Activated naive CD8-positive, alpha-beta T cell treated with anti-CD3 and anti-CD28 coated beads, Interleukin-2, amount 10 ng/mL, durations not matched to agents 7 days and 5 days (primary cell): ENCODE data around the gene LRRC17. TPM values are rescaled to one million over a fixed set of nuclear protein-coding genes. Genes with fewer than 3 reads are reported as not detected.
"Not testable (repeated sequence)": the region's sequence is repeated elsewhere in the genome, so short reads cannot be mapped to it uniquely, and the experiment has no call there.

Experiments used
- ATAC-seq: fragments of 150-1000 bp; cut with Tn5 transposase; one replicate; pipeline ENCODE4 v1.10.0; 2021; ENCODE audit warnings: low read depth, moderate library complexity
- POLR2A ChIA-PET: fragments of 350-600 bp; sonication (Branson Sonifier 250); formaldehyde crosslinking; loops from one replicate; lab custom pipeline; 2021; ENCODE audit warnings: antibody characterized with exemption; lab: Charles Lee
- DNase-seq: peaks from one replicate; pipeline ENCODE4 v3.0.0; 2021
- H3K27ac Mint-ChIP-seq: one replicate; pipeline ENCODE4 v1.8.0; 2022; ENCODE audit warnings: mild to moderate bottlenecking, mixed read lengths
- H3K27me3 Mint-ChIP-seq: one replicate; pipeline ENCODE4 v1.8.0; 2022; ENCODE audit warnings: mild to moderate bottlenecking, moderate library complexity, mixed read lengths
- H3K36me3 Mint-ChIP-seq: one replicate; pipeline ENCODE4 v1.8.0; 2021; ENCODE audit warnings: mild to moderate bottlenecking, mixed read lengths
- H3K4me1 Mint-ChIP-seq: one replicate; pipeline ENCODE4 v1.8.0; 2021; ENCODE audit warnings: mixed read lengths
- H3K4me3 Mint-ChIP-seq: one replicate; pipeline ENCODE4 v1.8.0; 2022; ENCODE audit warnings: mild to moderate bottlenecking, moderate library complexity, mixed read lengths
- H3K9me3 Mint-ChIP-seq: one replicate; pipeline ENCODE4 v1.8.0; 2021; ENCODE audit warnings: mixed read lengths
- total RNA-seq, 2 experiments: library from RNA; stranded (reverse); gene quantifications; one replicate each; pipeline ENCODE4 v1.2.3, GENCODE V29; 2021

LRRC17 gene
- total RNA-seq, 2 experiments from 2014 or later = not detected

DNA sequence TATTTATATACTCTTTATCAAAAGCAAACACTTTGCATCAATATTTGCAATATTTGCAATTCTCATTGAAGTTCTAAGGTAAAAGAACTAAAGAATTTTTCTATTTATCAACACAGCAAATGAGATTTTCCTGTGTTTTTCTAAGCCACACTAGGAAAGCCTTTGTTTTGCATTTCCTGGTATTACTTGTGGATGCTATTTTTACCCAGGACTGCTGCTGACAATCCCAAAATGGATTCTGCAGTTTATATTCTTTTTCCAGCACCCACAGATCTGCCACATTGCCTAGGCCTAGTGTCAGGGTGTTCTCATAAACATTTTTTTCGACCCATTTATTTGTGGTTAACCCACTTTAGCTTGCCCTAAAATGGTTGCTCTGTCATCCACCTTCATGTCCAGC, 25.9 kb downstream of the LRRC17 start:
- DNase-seq (no peak), ATAC-seq (no peak)
- H3K4me3 Mint-ChIP-seq = no peak overlapping the region
- POLR2A ChIA-PET = no interaction called here
- H3K36me3 Mint-ChIP-seq = no peaks in the 10 kb centered on the region
- no peaks in the 10 kb centered on the region for H3K27me3 Mint-ChIP-seq
- no peaks in the 10 kb centered on the region for H3K4me1 Mint-ChIP-seq
- no peak overlapping the region for H3K27ac Mint-ChIP-seq
- no peaks in the 10 kb centered on the region for H3K9me3 Mint-ChIP-seq

DNA sequence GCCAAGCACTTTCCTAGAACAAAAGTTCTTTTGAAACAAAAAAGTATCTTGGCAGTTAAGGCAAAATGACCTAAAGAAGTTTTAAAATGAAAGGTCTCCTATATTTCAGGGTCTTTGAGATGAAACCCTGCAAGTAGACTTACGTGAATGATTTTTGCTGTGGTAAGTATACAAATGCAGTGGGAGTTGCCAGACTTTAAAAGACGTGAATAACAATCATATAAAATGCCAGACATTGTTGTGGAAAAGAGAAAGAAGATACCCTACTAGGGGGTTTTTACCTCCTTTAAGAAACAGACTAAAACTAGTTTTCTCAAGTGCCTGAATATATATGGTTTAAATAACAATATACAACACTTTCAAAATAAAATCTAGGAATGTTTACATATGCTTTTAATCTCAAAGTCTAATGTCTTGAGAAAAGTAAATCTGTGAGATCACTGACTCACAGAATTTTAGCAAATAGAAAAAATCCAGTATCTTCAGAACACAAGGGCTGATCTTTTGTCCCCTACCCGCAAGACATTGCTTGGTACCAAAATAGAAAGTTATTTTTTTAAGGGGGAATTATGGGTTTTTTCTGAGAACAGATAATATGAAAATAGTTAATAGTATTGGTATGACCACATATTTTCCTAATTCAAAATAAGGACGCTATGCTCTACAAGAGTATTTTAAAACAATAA, 29.5 kb downstream of the LRRC17 start:
- H3K36me3 Mint-ChIP-seq = no peaks in the 10 kb centered on the region
- H3K4me1 Mint-ChIP-seq = no peaks in the 10 kb centered on the region
- ATAC-seq (no peak), DNase-seq (no peak)
- no peak overlapping the region for H3K4me3 Mint-ChIP-seq
- no peak overlapping the region for H3K27ac Mint-ChIP-seq
- H3K9me3 Mint-ChIP-seq = no peaks in the 10 kb centered on the region
- H3K27me3 Mint-ChIP-seq = no peaks in the 10 kb centered on the region
- POLR2A ChIA-PET = no interaction called here

DNA sequence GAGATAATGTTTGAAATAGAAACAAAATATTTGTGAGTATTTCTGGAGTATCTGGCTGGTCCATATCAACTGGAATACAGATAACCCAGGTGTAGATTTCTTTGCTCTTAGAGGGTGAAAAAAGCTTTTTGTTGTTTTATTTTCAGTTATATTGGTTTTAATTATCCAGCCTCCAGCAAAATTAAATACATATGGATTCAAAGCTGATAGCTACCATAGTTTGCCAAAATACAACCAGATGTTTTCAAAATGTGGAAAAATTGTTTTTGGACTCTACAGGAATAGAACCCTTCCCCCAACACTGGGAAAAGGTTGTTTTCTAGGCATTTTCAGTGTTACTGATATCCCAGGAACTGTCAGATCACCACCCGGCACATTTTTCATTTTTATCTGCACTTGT, 30.1 kb downstream of the LRRC17 start:
- ATAC-seq (no peak), DNase-seq (no peak)
- H3K4me1 Mint-ChIP-seq = no peaks in the 10 kb centered on the region
- no peak overlapping the region for H3K27ac Mint-ChIP-seq
- H3K9me3 Mint-ChIP-seq = no peaks in the 10 kb centered on the region
- H3K36me3 Mint-ChIP-seq = no peaks in the 10 kb centered on the region
- H3K27me3 Mint-ChIP-seq = no peaks in the 10 kb centered on the region
- POLR2A ChIA-PET = no interaction called here
- no peak overlapping the region for H3K4me3 Mint-ChIP-seq

DNA sequence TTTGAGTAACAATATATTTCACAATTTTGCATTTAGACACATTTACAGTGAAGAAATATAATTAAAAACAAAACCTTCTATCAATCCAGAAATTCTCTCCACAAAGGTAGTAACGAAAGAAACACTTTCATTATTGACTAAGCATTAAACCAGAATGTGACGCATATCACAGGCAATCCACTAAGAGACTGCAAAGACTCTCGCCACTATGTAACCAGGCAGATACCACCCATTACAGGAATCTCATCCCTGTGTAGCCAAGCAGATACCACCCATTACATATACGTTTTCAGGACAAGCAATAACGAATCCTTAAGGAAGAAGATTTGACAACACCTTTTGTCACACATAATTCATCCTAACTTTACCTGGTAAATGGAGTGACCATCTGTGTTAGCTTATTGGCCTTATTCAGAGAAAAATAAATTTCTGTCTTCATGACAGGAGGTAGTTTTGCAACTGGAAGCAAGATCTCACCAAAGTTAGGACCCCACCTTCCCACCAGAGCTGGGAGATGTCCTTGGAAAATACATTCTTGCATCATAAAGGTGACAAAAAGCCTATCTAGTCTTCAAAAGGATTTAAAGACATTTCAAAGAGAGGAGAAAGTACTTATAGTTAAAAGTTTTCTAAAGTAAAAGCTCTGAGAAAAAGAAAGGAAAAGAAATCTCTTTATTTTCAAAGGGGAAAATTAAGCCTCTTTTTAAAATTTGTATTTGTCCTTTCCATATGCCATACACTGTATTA, 30.8 kb downstream of the LRRC17 start:
- H3K27ac Mint-ChIP-seq = no peak overlapping the region
- H3K27me3 Mint-ChIP-seq = no peaks in the 10 kb centered on the region
- ATAC-seq = no peak
- H3K4me3 Mint-ChIP-seq = no peak overlapping the region
- no peaks in the 10 kb centered on the region for H3K9me3 Mint-ChIP-seq
- DNase-seq = no peak
- H3K4me1 Mint-ChIP-seq = no peaks in the 10 kb centered on the region
- POLR2A ChIA-PET = no interaction called here
- H3K36me3 Mint-ChIP-seq = no peaks in the 10 kb centered on the region

DNA sequence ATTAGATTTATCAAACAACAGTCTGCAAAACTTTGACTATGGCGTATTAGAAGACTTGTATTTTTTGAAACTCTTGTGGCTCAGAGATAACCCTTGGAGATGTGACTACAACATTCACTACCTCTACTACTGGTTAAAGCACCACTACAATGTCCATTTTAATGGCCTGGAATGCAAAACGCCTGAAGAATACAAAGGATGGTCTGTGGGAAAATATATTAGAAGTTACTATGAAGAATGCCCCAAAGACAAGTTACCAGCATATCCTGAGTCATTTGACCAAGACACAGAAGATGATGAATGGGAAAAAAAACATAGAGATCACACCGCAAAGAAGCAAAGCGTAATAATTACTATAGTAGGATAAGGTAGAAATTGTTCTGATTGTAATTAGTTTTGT, 31.4 kb downstream of the LRRC17 start:
- no peak for DNase-seq
- H3K4me3 Mint-ChIP-seq = no peak overlapping the region
- H3K9me3 Mint-ChIP-seq = no peaks in the 10 kb centered on the region
- no peaks in the 10 kb centered on the region for H3K4me1 Mint-ChIP-seq
- no peak overlapping the region for H3K27ac Mint-ChIP-seq
- H3K36me3 Mint-ChIP-seq = no peaks in the 10 kb centered on the region
- POLR2A ChIA-PET = no interaction called here
- no peaks in the 10 kb centered on the region for H3K27me3 Mint-ChIP-seq
- ATAC-seq = no peak

DNA sequence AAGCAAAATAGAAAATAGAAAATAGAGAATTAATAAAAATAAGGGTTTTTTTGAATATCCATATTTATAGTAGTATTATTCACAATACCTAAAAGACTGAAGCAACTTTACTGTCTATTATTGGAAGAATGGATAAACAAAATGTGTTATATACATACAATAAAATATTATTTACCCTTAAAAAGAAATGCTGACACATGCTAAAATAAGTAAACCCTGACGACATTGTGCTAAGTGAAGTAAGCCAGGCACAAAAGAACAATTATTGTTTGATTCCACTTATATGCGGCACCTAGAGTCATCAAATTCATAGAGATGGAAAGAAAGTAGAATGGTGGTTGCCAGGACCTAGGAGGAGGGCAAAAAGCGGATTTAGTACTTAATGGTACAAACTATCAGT, 39.0 kb downstream of the LRRC17 start:
- Mint-ChIP-seq H3K4me3 (no peak overlapping the region), H3K36me3 (no peaks in the 10 kb centered on the region), H3K9me3 (peaks cover 10% of the 10 kb centered on the region), H3K27ac (no peak overlapping the region), H3K4me1 (no peaks in the 10 kb centered on the region), H3K27me3 (no peaks in the 10 kb centered on the region)
- POLR2A ChIA-PET = no interaction called here
- no peak for DNase-seq
- ATAC-seq = no peak

DNA sequence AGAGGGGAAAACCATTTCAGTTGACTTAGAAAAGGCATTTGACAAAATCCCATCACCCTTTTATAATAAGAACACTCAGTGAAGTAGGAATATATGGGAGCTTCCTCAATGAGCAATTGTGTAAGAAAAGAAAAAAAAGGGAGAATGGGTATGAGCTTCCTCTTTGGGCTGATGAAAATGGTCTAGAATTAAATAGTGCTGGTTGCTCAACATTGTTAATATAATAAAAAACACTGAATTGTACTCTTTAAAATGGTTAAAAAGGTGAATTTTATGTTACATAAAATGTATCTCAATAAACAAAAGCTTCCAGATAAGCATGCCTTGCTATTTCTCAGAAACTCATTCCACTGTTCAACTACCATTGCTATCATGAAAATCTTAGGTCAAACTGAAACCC, 40.6 kb downstream of the LRRC17 start:
- no peak for DNase-seq
- Mint-ChIP-seq H3K36me3 (no peaks in the 10 kb centered on the region), H3K27ac (no peak overlapping the region), H3K4me1 (no peaks in the 10 kb centered on the region), H3K4me3 (no peak overlapping the region), H3K9me3 (peaks cover 13% of the 10 kb centered on the region), H3K27me3 (no peaks in the 10 kb centered on the region)
- POLR2A ChIA-PET = no interaction called here
- no peak for ATAC-seq

DNA sequence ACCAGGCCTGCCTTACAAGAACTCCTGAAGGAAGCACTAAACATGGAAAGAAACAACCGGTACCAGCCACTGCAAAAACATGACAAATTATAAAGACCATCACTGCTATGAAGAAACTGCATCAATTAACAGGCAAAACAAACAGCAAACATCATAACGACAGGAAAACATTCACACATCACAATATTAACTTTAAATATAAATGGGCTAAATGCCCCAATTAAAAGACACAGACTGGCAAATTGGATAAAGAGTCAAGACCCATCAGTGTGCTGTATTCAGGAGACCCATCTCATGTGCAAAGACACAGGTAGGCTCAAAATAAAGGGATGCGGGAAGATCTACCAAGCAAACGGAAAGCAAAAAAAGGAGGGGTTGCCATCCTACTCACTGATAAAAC, 41.6 kb downstream of the LRRC17 start:
- H3K36me3 Mint-ChIP-seq, H3K4me3 Mint-ChIP-seq, H3K27me3 Mint-ChIP-seq: not testable (repeated sequence)

DNA sequence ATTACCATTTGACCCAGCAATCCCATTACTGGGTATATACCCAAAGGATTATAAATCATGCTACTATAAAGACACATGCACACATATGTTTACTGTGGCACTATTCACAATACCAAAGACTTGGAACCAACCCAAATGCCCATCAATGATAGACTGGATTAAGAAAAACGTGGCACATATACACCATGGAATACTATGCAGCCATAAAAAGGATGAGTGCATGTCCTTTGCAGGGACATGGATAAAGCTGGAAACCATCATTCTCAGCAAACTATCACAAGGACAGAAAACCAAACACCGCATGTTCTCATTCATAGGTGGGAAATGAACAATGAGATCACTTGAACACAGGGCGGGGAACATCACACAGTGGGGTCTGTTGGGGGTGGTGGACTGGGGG, 45.2 kb downstream of the LRRC17 start:
- H3K27me3 Mint-ChIP-seq, H3K27ac Mint-ChIP-seq, ATAC-seq, H3K4me3 Mint-ChIP-seq, H3K4me1 Mint-ChIP-seq, POLR2A ChIA-PET, DNase-seq, H3K36me3 Mint-ChIP-seq: not testable (repeated sequence)
- peaks cover 10% of the 10 kb centered on the region for H3K9me3 Mint-ChIP-seq

More for the DNA sequence above, 41.6 kb downstream of the LRRC17 start:
- POLR2A ChIA-PET, H3K27ac Mint-ChIP-seq, DNase-seq, ATAC-seq, H3K4me1 Mint-ChIP-seq: not testable (repeated sequence)
- peaks cover 13% of the 10 kb centered on the region for H3K9me3 Mint-ChIP-seq

DNA sequence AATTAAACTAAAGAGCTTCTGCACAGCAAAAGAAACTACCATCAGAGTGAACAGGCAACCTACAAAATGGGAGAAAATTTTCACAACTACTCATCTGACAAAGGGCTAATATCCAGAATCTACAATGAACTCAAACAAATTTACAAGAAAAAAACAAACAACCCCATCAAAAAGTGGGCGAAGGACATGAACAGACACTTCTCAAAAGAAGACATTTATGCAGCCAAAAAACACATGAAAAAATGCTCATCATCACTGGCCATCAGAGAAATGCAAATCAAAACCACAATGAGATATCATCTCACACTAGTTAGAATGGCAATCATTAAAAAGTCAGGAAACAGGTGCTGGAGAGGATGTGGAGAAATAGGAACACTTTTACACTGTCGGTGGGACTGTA, 49.2 kb downstream of the LRRC17 start:
- H3K9me3 Mint-ChIP-seq, DNase-seq, H3K36me3 Mint-ChIP-seq, H3K27me3 Mint-ChIP-seq, H3K27ac Mint-ChIP-seq, H3K4me3 Mint-ChIP-seq, ATAC-seq, H3K4me1 Mint-ChIP-seq, POLR2A ChIA-PET: not testable (repeated sequence)

DNA sequence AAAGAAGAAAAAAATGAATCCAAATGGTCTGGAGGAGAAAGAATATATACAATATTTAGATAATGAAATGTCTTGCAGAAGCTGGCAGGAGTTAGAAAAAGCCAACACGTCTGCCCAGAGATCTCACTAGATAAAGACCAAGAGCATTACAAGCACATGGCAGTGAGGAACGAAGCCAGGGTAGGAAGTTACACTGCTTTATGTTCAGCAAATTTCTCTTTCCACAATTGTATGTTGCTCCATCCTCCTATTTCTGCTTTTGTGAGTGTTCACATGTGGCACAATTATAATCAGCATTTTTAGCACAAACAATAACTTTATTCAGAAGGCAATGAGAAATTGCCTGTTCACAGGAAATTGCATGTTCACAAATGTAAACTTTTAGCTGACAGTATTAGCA, 53.7 kb downstream of the LRRC17 start:
- Mint-ChIP-seq H3K9me3 (no peaks in the 10 kb centered on the region), H3K27ac (no peak overlapping the region), H3K4me1 (peaks cover 2% of the 10 kb centered on the region), H3K36me3 (no peaks in the 10 kb centered on the region), H3K4me3 (no peak overlapping the region), H3K27me3 (no peaks in the 10 kb centered on the region)
- no peak for ATAC-seq
- DNase-seq = no peak
- POLR2A ChIA-PET = no interaction called here

DNA sequence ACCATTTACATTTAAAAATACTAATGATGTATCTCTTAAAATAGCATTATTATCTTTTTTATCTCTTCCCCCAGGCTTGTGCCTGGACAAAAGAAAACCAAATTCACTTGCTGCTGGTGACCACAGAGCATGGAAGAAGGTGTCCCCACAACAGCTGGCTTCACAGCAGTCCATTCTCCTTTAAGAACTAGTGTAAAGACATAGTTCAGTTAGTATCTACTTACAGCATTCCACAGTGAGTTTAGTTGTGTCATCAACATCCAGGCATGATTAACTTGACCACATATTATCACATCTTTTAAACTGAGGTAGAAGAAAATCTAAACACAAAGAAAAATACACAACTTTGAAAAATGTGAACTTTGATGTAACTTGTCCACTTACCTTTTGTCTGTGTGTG, 55.0 kb downstream of the LRRC17 start:
- Mint-ChIP-seq H3K4me1 (peaks cover 2% of the 10 kb centered on the region), H3K27ac (no peak overlapping the region), H3K36me3 (no peaks in the 10 kb centered on the region), H3K27me3 (no peaks in the 10 kb centered on the region), H3K4me3 (no peak overlapping the region), H3K9me3 (no peaks in the 10 kb centered on the region)
- DNase-seq (no peak), ATAC-seq (no peak)
- POLR2A ChIA-PET = no interaction called here

DNA sequence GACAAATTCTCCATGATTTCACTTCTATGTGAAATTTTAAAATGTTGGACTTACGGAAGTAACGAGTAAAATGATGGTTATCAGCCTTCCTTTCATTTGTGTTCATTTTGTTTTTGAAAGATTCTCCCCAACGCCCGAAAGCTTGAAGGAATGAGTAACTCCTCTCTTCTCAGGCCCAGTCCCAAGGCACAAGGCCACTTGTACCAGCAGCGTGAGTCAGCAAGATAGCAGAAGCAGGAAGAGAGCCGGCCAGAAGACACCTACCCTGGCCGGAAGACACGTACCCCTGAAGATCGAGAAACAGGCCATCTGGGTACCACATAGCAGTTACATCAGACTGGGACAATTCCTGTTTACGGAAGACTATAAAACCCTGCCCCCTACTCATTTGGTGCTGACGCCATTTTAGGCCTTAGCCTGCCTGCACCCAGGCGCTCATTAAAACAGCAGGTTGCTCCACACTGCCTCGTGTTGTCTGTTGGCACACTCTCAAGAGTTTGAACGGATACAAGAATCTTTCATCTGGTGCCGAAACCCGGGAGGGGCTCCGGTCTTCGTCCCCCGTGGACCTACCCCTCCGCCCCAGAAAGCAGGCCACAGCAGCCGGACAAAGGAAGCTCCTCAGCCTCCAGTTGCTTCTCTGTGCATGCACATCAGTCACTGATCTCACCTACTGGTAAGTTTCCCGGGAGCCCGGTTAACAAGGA, 60.4 kb downstream of the LRRC17 start:
- Mint-ChIP-seq H3K4me1 (peaks cover 2% of the 10 kb centered on the region), H3K9me3 (peaks cover 1% of the 10 kb centered on the region), H3K4me3 (no peak overlapping the region), H3K27me3 (no peaks in the 10 kb centered on the region), H3K27ac (no peak overlapping the region), H3K36me3 (no peaks in the 10 kb centered on the region)
- POLR2A ChIA-PET = no interaction called here
- no peak for DNase-seq
- ATAC-seq = no peak
